Measurements from ENCODE around the gene FAM13A. TPM values are rescaled to one million over a fixed set of nuclear protein-coding genes. Genes with fewer than 3 reads are reported as not detected.
A peak's percentile ranks its signal among the peaks of the same experiment; 100 is the strongest.
"Not testable (repeated sequence)": the region's sequence is repeated elsewhere in the genome, so short reads cannot be mapped to it uniquely, and the experiment has no call there.

FAM13A gene
- total and polyA plus RNA-seq, 8 donors = 6.0 to 132 (median 45.7) TPM

DNA sequence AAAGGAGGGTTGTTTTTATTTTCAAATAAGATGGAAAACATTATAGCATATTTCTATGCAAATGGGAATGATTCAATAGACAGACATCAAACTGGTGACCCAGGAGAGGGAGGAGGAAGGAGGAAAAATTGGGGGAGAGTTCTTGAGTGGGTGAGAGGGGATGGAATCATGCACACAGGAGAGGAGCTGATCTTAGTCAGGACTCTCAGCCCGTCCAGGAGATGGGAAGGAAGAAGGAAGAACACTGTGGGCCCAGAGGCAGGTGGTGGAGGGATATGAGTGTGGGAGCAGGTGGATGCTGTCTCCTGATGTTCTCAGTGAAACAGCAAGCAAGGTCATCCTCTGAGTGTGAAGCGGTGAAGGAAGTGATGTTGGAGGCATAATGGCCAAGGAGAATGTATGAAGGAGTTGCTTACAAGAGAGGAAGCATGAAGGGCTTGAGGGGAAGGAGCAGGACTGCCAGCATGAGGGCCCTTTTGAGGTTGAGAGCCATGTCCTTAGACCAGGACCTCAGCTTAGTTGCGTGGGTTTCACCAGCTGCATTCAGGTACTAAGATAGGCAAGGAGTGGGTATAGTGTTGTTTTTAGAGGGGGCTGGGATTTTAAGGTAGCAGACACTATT lies 197.7 kb downstream of the FAM13A start:
- peaks cover 0 to 20% (median 10%) of the 10 kb centered on the region in 4 donors for H3K4me1 ChIP-seq
- no peak overlapping the region for H3K4me3 ChIP-seq
- no peaks in the 10 kb centered on the region for H3K27me3 ChIP-seq
- intact Hi-C loops (cut with DNase I; ENCODE audit: low total_unique reads) = no loop called here
- peak overlapping the region in 2 of 5 donors; percentile 35 to 43 for H3K27ac ChIP-seq
- H3K9me3 ChIP-seq = no peaks in the 10 kb centered on the region
- DNase-seq = no peak
- H3K36me3 ChIP-seq = no peaks in the 10 kb centered on the region
- WGBS, 5 donors = 62 to 89% (median 78%) methylated on average over 3 of the region's 3 CpGs
- TF ChIP-seq POLR2A (IDR thresholded peaks at IDR 0.05) (no peak), POLR2AphosphoS5 (IDR thresholded peaks at IDR 0.05) (no peak), EP300 (IDR thresholded peaks at IDR 0.05) (no peak)
- TF ChIP-seq, protein P1, sequence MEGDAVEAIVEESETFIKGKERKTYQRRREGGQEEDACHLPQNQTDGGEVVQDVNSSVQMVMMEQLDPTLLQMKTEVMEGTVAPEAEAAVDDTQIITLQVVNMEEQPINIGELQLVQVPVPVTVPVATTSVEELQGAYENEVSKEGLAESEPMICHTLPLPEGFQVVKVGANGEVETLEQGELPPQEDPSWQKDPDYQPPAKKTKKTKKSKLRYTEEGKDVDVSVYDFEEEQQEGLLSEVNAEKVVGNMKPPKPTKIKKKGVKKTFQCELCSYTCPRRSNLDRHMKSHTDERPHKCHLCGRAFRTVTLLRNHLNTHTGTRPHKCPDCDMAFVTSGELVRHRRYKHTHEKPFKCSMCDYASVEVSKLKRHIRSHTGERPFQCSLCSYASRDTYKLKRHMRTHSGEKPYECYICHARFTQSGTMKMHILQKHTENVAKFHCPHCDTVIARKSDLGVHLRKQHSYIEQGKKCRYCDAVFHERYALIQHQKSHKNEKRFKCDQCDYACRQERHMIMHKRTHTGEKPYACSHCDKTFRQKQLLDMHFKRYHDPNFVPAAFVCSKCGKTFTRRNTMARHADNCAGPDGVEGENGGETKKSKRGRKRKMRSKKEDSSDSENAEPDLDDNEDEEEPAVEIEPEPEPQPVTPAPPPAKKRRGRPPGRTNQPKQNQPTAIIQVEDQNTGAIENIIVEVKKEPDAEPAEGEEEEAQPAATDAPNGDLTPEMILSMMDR (IDR thresholded peaks at IDR 0.05) = no peak

DNA sequence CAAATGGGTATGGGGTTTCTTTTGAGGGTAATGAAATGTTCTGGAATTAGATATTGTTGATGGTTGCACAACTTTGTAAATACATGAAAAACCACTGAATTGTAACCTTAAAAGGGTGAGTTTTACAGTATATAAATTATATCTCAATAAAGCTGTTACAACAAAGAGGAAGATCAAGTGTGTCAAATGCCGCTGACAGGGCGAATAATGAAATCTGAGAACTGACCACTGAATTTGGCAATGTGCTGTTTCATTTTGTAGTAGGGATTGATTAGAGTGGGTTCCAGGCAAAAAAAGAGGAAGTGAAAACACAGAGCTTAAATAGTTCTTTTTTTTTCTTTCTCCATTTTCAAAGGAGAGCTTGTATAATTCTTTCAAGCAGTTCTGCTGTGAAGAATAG lies 198.2 kb downstream of the FAM13A start:
- no peak for TF ChIP-seq EP300 (IDR thresholded peaks at IDR 0.05)
- TF ChIP-seq POLR2AphosphoS5 (IDR thresholded peaks at IDR 0.05) = no peak
- no peak for TF ChIP-seq POLR2A (IDR thresholded peaks at IDR 0.05)
- TF ChIP-seq, protein P1 (IDR thresholded peaks at IDR 0.05) = no peak
- Histone ChIP-seq H3K27me3 (no peaks in the 10 kb centered on the region), H3K36me3 (no peaks in the 10 kb centered on the region), H3K9me3 (no peaks in the 10 kb centered on the region), H3K4me1 (peaks cover 0 to 19% (median 9%) of the 10 kb centered on the region in 4 donors), H3K4me3 (no peak overlapping the region), H3K27ac (peak overlapping the region in 2 of 5 donors; percentile 35 to 43)
- DNase-seq = peak in 1 of 2 donors; percentile 27
- 76 to 93% (median 85%) methylated on average over 2 of the region's 2 CpGs for WGBS, 5 donors
- intact Hi-C loops (cut with DNase I; ENCODE audit: low total_unique reads) = no loop called here

DNA sequence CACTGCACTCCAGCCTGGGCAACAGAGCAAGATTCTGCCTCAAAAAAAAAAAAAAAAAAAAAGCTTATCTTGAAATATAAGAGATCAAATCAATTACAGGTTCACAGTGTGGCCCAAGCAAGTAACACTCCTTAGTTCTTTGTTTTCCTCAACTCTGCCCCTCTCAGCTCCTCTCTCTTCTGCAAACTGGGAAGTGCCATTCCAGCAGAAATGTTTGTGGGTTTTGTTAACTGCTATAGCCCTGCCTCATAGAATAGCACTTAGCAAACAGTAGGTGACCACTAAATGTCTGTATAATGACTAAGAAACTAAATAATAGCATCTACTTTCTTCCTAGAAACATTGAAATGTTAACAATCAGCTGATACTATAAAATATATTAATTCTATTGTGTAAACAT lies 199.4 kb downstream of the FAM13A start:
- no peak for DNase-seq
- Histone ChIP-seq H3K4me3 (no peak overlapping the region), H3K27me3 (no peaks in the 10 kb centered on the region), H3K9me3 (no peaks in the 10 kb centered on the region), H3K4me1 (peaks cover 0 to 19% (median 9%) of the 10 kb centered on the region in 4 donors), H3K27ac (no peak overlapping the region), H3K36me3 (no peaks in the 10 kb centered on the region)
- TF ChIP-seq EP300 (IDR thresholded peaks at IDR 0.05) (no peak), POLR2AphosphoS5 (IDR thresholded peaks at IDR 0.05) (no peak), POLR2A (IDR thresholded peaks at IDR 0.05) (no peak)
- TF ChIP-seq, protein P1 (IDR thresholded peaks at IDR 0.05) = no peak
- intact Hi-C loops (cut with DNase I; ENCODE audit: low total_unique reads) = no loop called here

DNA sequence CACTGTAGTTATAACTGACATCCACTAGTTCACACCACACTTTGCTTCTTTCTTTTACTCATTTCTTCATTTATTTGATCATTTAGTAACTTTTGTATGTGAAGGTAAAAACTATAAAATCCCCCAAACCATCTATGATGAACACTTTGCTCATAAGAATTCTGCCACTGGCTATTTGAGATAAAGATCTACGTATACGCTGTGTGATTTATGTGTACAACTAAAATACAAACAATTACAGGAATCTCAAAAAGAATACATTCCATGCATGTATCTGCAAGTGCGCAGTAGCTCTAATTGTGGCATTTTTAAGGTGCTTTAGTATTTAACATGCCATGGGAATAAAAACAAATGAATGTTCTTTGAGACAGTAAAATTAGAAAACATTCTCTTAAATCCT lies 202.5 kb downstream of the FAM13A start:
- H3K36me3 ChIP-seq = peaks cover 0 to 6% (median 0%) of the 10 kb centered on the region in 4 donors
- 93 to 98% (median 97%) methylated on average over 3 of the region's 3 CpGs for WGBS, 5 donors
- H3K4me3 ChIP-seq = no peak overlapping the region
- DNase-seq = no peak
- intact Hi-C loops (cut with DNase I; ENCODE audit: low total_unique reads) = no loop called here
- no peak for TF ChIP-seq POLR2A (IDR thresholded peaks at IDR 0.05)
- TF ChIP-seq POLR2AphosphoS5 (IDR thresholded peaks at IDR 0.05) = no peak
- no peak for TF ChIP-seq EP300 (IDR thresholded peaks at IDR 0.05)
- TF ChIP-seq, protein P1 (IDR thresholded peaks at IDR 0.05) = no peak
- H3K9me3 ChIP-seq = no peaks in the 10 kb centered on the region
- no peak overlapping the region for H3K27ac ChIP-seq
- no peaks in the 10 kb centered on the region for H3K27me3 ChIP-seq
- H3K4me1 ChIP-seq = peaks cover 0 to 7% (median under 1%) of the 10 kb centered on the region in 4 donors

DNA sequence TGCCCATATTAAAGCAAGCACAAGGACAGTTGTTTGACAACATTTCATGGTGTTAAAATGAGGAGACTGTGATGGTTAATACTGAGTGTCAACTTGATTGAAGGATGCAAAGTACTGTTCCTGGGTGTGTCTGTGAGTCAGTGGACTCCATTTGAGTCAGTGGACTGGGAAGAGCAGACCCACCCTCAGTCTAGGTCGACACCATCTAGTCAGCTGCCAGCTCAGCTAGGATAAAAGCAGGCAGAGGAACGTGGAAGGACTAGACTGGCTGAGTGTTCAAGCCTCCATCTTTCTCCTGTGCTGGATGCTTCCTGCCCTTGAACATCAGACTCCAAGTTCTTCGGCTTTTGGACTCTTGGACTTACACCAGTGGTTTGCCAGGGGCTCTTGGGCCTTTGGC lies 203.4 kb downstream of the FAM13A start:
- H3K4me1 ChIP-seq; H3K4me3 ChIP-seq; H3K36me3 ChIP-seq; DNase-seq; intact Hi-C loops (cut with DNase I; ENCODE audit: low total_unique reads); H3K27ac ChIP-seq; H3K9me3 ChIP-seq; H3K27me3 ChIP-seq: not testable (repeated sequence)
- WGBS, 5 donors = 84 to 97% (median 92%) methylated on average over 3 of the region's 3 CpGs
